Panc1 (cell line): ENCODE measurements around the gene NCK2. TPM values are rescaled to one million over a fixed set of nuclear protein-coding genes. Genes with fewer than 3 reads are reported as not detected.

Experiments
- ATAC-seq: fragments of 200-7000 bp; cut with Tn5 transposase; 2 replicates; pipeline ENCODE4 v1.9.1; 2020; ENCODE audit warnings: mild to moderate bottlenecking, moderate library complexity
- BruUV-seq: library from RNA; stranded (reverse); fragments of 400-500 nt; replicated peaks from 2 replicates; lab custom pipeline; 2021; lab: Mats Ljungman, UMichigan
- CTCF ChIA-PET: fragments of 300-600 bp; sonication (Branson Sonifier 250); formaldehyde crosslinking; loops from one replicate; lab custom pipeline; 2022; ENCODE audit warnings: antibody characterized with exemption; lab: Charles Lee
- POLR2A ChIA-PET: fragments of 300-600 bp; sonication (Branson Sonifier 250); formaldehyde crosslinking; loops from one replicate; lab custom pipeline; 2022; ENCODE audit warnings: antibody characterized with exemption; lab: Charles Lee
- DNase-seq: peaks from one replicate; pipeline ENCODE4 v3.0.0-alpha.2; 2010; ENCODE audit warnings: low read depth, low spot score
- H3K27ac ChIP-seq: 2 replicates; pipeline ENCODE4 v1.5.1; 2011; ENCODE audit warnings: mild to moderate bottlenecking, low read length, inconsistent platforms
- H3K27me3 ChIP-seq: fragments of 200-500 bp; sonication (Bioruptor generic); 2 replicates; pipeline ENCODE4 v1.6.0; 2014; ENCODE audit warnings: low read length, inconsistent platforms; ENCODE audit not compliant: control insufficient read depth, insufficient read depth
- H3K36me3 ChIP-seq: fragments of 200-500 bp; sonication (Bioruptor generic); 2 replicates; pipeline ENCODE4 v1.5.1; 2014; ENCODE audit warnings: inconsistent platforms, mild to moderate bottlenecking, low read length, moderate library complexity; ENCODE audit not compliant: control insufficient read depth, insufficient read depth
- H3K4me1 ChIP-seq: 2 replicates; pipeline ENCODE4 v1.5.1; 2011; ENCODE audit warnings: inconsistent platforms, mild to moderate bottlenecking, low read length, moderate library complexity; ENCODE audit not compliant: control insufficient read depth, insufficient read depth
- H3K4me3 ChIP-seq, 2 experiments: 2 replicates each; pipeline ENCODE4 v1.5.1; 2011 to 2012; ENCODE audit warnings: low read depth in 2 of 2, low read length in 2 of 2, mild to moderate bottlenecking in 2 of 2, inconsistent platforms in 1 of 2, moderate library complexity in 1 of 2
- H3K9me3 ChIP-seq: fragments of 200-500 bp; sonication (Bioruptor generic); 2 replicates; pipeline ENCODE4 v1.5.1; 2014; ENCODE audit warnings: low read depth, mild to moderate bottlenecking, inconsistent platforms, low read length, moderate library complexity; ENCODE audit not compliant: control insufficient read depth, insufficient read depth
- CTCF ChIP-seq: fragments of 450-650 bp; IDR thresholded peaks from 2 replicates; pipeline ENCODE4 v1.5.1; 2017; ENCODE audit warnings: mild to moderate bottlenecking
- POLR2AphosphoS5 ChIP-seq: IDR thresholded peaks from 2 replicates; pipeline ENCODE4 v1.6.1; 2012; ENCODE audit warnings: mild to moderate bottlenecking, low read depth, low read length, moderate library complexity
- REST ChIP-seq, 2 experiments: IDR thresholded peaks; 2 replicates each; pipeline ENCODE4 v1.6.1; 2011 to 2012; ENCODE audit warnings: low read depth in 2 of 2, control low read depth in 1 of 2, low read length in 1 of 2, mild to moderate bottlenecking in 1 of 2, moderate library complexity in 1 of 2; ENCODE audit not compliant: insufficient read depth in 1 of 2
- SIN3A ChIP-seq: IDR thresholded peaks from 2 replicates; pipeline ENCODE4 v1.6.1; 2012; ENCODE audit warnings: low read depth, mild to moderate bottlenecking, low read length, moderate library complexity, borderline replicate concordance; ENCODE audit not compliant: insufficient read depth
- TCF7L2 ChIP-seq: IDR thresholded peaks from 2 replicates; pipeline ENCODE4 v1.6.1; 2011; ENCODE audit warnings: mild to moderate bottlenecking, low read depth, low read length, inconsistent platforms
- in situ Hi-C: cut with HindIII; loops from 2 replicates; pipeline ENCODE4 v1.10.0; 2016; ENCODE audit warnings: low sequenced_read_pairs, low pct_unique_long_range_greater_than_20kb
- intact Hi-C: fragments of 100-400 bp; cut with micrococcal nuclease; formaldehyde crosslinking; loops from one replicate; pipeline ENCODE4 v1.10.0; 2022; ENCODE audit not compliant: unreplicated experiment
- total RNA-seq: library from RNA; stranded (reverse); gene quantifications from one replicate; pipeline ENCODE4 v1.2.1, GENCODE V29; 2021; ENCODE audit not compliant: unreplicated experiment

The NCK2 gene
- total RNA-seq, 1 experiment from 2014 or later = 60.7 TPM

GRCh38 chr2:105906481-105906880 is 161.8 kb downstream of the NCK2 start:
- no peaks in the 10 kb centered on the region for H3K27me3 ChIP-seq
- H3K4me3 ChIP-seq = no peak overlapping the region
- no peak for TF ChIP-seq CTCF
- no peak for TF ChIP-seq TCF7L2
- no peak for TF ChIP-seq SIN3A
- no peak for TF ChIP-seq POLR2AphosphoS5
- TF ChIP-seq REST (IDR thresholded peaks at IDR 0.05; ENCODE audit: insufficient read depth in 1 of 2, low read depth in 2 of 2, low read length in 1 of 2) = no peak
- H3K9me3 ChIP-seq = no peaks in the 10 kb centered on the region
- in situ Hi-C loops = no loop called here
- ChIA-PET POLR2A (no interaction called here), CTCF (no interaction called here)
- H3K27ac ChIP-seq = no peak overlapping the region
- no peaks in the 10 kb centered on the region for H3K4me1 ChIP-seq
- DNase-seq (no peak), ATAC-seq (no peak)
- H3K36me3 ChIP-seq = no peaks in the 10 kb centered on the region
- no TSS peak for BruUV-seq
- intact Hi-C loops = no loop called here

GRCh38 chr2:105907184-105907583 is 162.5 kb downstream of the NCK2 start:
- no peaks in the 10 kb centered on the region for H3K27me3 ChIP-seq
- DNase-seq = no peak
- TF ChIP-seq TCF7L2 (no peak), SIN3A (no peak)
- CTCF ChIA-PET = no interaction called here
- no peaks in the 10 kb centered on the region for H3K4me1 ChIP-seq
- POLR2A ChIA-PET = no interaction called here
- intact Hi-C loops (no loop called here), in situ Hi-C loops (no loop called here)
- H3K4me3 ChIP-seq = no peak overlapping the region
- H3K36me3 ChIP-seq = no peaks in the 10 kb centered on the region
- no peak overlapping the region for H3K27ac ChIP-seq
- H3K9me3 ChIP-seq = no peaks in the 10 kb centered on the region
- ATAC-seq = no peak
- no TSS peak for BruUV-seq

- no peak overlapping the region for H3K27ac ChIP-seq
- H3K4me3 ChIP-seq = no peak overlapping the region
- no peak for TF ChIP-seq POLR2AphosphoS5
- TF ChIP-seq TCF7L2 = no peak
- no peak for TF ChIP-seq SIN3A
- TF ChIP-seq CTCF = no peak
- TF ChIP-seq REST (IDR thresholded peaks at IDR 0.05; ENCODE audit: insufficient read depth in 1 of 2, low read depth in 2 of 2, low read length in 1 of 2) = no peak
- in situ Hi-C loops (no loop called here), intact Hi-C loops (no loop called here)
- H3K27me3 ChIP-seq = no peaks in the 10 kb centered on the region
- no TSS peak for BruUV-seq
- DNase-seq (no peak), ATAC-seq (no peak)
- H3K9me3 ChIP-seq = no peaks in the 10 kb centered on the region
- H3K4me1 ChIP-seq = no peaks in the 10 kb centered on the region
- ChIA-PET CTCF (no interaction called here), POLR2A (no interaction called here)
- no peaks in the 10 kb centered on the region for H3K36me3 ChIP-seq
Measured at GRCh38 chr2:105909215-105909614, 164.5 kb downstream of the NCK2 start.
